ENCODE measurements around the gene CAMP. TPM values are rescaled to one million over a fixed set of nuclear protein-coding genes. Genes with fewer than 3 reads are reported as not detected.
"Not testable (repeated sequence)": the region's sequence is repeated elsewhere in the genome, so short reads cannot be mapped to it uniquely, and the experiment has no call there.

CAMP gene
- total RNA-seq, 1 experiment from 2014 or later, result not detected

GRCh38 chr3:48208076-48208475, 15.2 kb upstream of the CAMP start:
- DNase-seq, result no peak
- H3K9me3 ChIP-seq (ENCODE audit: low read length), result no peaks in the 10 kb centered on the region
- H2AFZ ChIP-seq (ENCODE audit: low read length), result no peak overlapping the region
- no peaks in the 10 kb centered on the region for H3K9me2 ChIP-seq (replicated peaks; ENCODE audit: low read length)
- intact Hi-C loops (cut with micrococcal nuclease), result no loop called here
- TF ChIP-seq EZH2 (IDR thresholded peaks at IDR 0.05; ENCODE audit: low read length, unreplicated experiment) (no peak), EZH2phosphoT487 (IDR thresholded peaks at IDR 0.05; ENCODE audit: borderline replicate concordance, low read length) (no peak)
- TF ChIP-seq, protein P1, sequence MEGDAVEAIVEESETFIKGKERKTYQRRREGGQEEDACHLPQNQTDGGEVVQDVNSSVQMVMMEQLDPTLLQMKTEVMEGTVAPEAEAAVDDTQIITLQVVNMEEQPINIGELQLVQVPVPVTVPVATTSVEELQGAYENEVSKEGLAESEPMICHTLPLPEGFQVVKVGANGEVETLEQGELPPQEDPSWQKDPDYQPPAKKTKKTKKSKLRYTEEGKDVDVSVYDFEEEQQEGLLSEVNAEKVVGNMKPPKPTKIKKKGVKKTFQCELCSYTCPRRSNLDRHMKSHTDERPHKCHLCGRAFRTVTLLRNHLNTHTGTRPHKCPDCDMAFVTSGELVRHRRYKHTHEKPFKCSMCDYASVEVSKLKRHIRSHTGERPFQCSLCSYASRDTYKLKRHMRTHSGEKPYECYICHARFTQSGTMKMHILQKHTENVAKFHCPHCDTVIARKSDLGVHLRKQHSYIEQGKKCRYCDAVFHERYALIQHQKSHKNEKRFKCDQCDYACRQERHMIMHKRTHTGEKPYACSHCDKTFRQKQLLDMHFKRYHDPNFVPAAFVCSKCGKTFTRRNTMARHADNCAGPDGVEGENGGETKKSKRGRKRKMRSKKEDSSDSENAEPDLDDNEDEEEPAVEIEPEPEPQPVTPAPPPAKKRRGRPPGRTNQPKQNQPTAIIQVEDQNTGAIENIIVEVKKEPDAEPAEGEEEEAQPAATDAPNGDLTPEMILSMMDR (conservative IDR thresholded peaks at IDR 0.05; ENCODE audit: low read depth, low read length), result no peak
- ChIA-PET POLR2A (ENCODE audit: unreplicated experiment) (no interaction called here), CTCF (no interaction called here)
- H3K4me3 ChIP-seq (ENCODE audit: low read length), result no peak overlapping the region
- H3K27ac ChIP-seq (ENCODE audit: low read length), result no peak overlapping the region
- no peak overlapping the region for H3K4me2 ChIP-seq (ENCODE audit: low read length)
- H3K36me3 ChIP-seq (ENCODE audit: low read depth, low read length), result no peaks in the 10 kb centered on the region
- no peaks in the 10 kb centered on the region for H3K79me2 ChIP-seq (ENCODE audit: low read length)
- no peaks in the 10 kb centered on the region for H3K4me1 ChIP-seq (ENCODE audit: insufficient read depth, low read length)
- H4K20me1 ChIP-seq (ENCODE audit: low read length), result no peaks in the 10 kb centered on the region
- no peaks in the 10 kb centered on the region for H3F3A ChIP-seq (ENCODE audit: low read length, unreplicated experiment)
- no peaks in the 10 kb centered on the region for H3K27me3 ChIP-seq (ENCODE audit: low read length)
- ATAC-seq, result no peak
- H3K9ac ChIP-seq (ENCODE audit: low read length), result no peak overlapping the region
- BruUV-seq (replicated peaks), result no TSS peak

DNA sequence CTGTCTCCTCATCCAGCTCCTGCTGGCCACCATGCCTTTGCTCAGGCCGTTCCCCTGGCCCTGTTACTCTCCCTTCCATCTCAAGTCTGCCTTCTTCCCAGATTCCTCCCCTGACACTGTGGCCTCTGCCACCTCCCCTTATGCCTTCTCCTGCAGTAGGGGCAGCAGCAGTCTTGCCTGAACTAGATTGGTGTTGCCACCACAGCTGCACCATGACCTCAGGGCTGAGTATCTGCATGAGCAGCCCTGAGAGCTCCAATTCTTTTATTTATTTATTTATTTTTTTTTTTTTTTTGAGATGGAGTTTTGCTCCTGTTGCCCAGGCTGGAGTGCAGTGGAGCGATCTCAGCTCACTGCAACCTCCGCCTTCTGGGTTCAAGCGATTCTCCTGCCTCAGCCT, 13.8 kb upstream of the CAMP start:
- TF ChIP-seq EZH2 (IDR thresholded peaks at IDR 0.05; ENCODE audit: low read length, unreplicated experiment) (no peak), EZH2phosphoT487 (IDR thresholded peaks at IDR 0.05; ENCODE audit: borderline replicate concordance, low read length) (no peak)
- TF ChIP-seq, protein P1 (conservative IDR thresholded peaks at IDR 0.05; ENCODE audit: low read depth, low read length), result no peak
- no peaks in the 10 kb centered on the region for H3K79me2 ChIP-seq (ENCODE audit: low read length)
- no peaks in the 10 kb centered on the region for H3F3A ChIP-seq (ENCODE audit: low read length, unreplicated experiment)
- no peak overlapping the region for H3K9ac ChIP-seq (ENCODE audit: low read length)
- no peak overlapping the region for H3K4me3 ChIP-seq (ENCODE audit: low read length)
- DNase-seq, result no peak
- H3K27me3 ChIP-seq (ENCODE audit: low read length), result no peaks in the 10 kb centered on the region
- H3K9me3 ChIP-seq (ENCODE audit: low read length), result no peaks in the 10 kb centered on the region
- CTCF ChIA-PET, result no interaction called here
- intact Hi-C loops (cut with micrococcal nuclease), result no loop called here
- BruUV-seq (replicated peaks), result no TSS peak
- no peaks in the 10 kb centered on the region for H3K4me1 ChIP-seq (ENCODE audit: insufficient read depth, low read length)
- ATAC-seq, result no peak
- H2AFZ ChIP-seq (ENCODE audit: low read length), result no peak overlapping the region
- POLR2A ChIA-PET (ENCODE audit: unreplicated experiment), result no interaction called here
- no peaks in the 10 kb centered on the region for H3K36me3 ChIP-seq (ENCODE audit: low read depth, low read length)
- no peaks in the 10 kb centered on the region for H3K9me2 ChIP-seq (replicated peaks; ENCODE audit: low read length)
- H3K27ac ChIP-seq (ENCODE audit: low read length), result no peak overlapping the region
- no peaks in the 10 kb centered on the region for H4K20me1 ChIP-seq (ENCODE audit: low read length)
- H3K4me2 ChIP-seq (ENCODE audit: low read length), result no peak overlapping the region

DNA sequence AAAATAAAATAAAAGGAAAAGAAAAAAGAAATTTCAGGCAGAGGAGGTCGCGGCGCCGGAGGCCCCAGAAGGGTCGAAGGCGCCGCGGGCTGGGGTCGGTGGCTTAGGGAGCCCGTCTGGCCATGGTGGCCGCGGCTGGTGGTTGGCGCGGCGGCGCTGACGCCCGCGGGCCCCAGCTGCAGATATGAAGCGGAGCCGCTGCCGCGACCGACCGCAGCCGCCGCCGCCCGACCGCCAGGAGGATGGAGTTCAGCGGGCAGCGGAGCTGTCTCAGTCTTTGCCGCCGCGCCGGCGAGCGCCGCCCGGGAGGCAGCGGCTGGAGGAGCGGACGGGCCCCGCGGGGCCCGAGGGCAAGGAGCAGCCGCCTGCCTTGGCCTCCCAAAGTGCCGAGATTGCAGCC, 12.8 kb upstream of the CAMP start:
- POLR2A ChIA-PET (ENCODE audit: unreplicated experiment); intact Hi-C loops (cut with micrococcal nuclease); H3K9me2 ChIP-seq (replicated peaks; ENCODE audit: low read length); H3K36me3 ChIP-seq (ENCODE audit: low read depth, low read length); H3K27ac ChIP-seq (ENCODE audit: low read length); DNase-seq; H3K9me3 ChIP-seq (ENCODE audit: low read length); H4K20me1 ChIP-seq (ENCODE audit: low read length); H3F3A ChIP-seq (ENCODE audit: low read length, unreplicated experiment); H3K4me2 ChIP-seq (ENCODE audit: low read length); H3K9ac ChIP-seq (ENCODE audit: low read length); H2AFZ ChIP-seq (ENCODE audit: low read length); H3K4me3 ChIP-seq (ENCODE audit: low read length); H3K27me3 ChIP-seq (ENCODE audit: low read length); H3K4me1 ChIP-seq (ENCODE audit: insufficient read depth, low read length); H3K79me2 ChIP-seq (ENCODE audit: low read length); CTCF ChIA-PET; BruUV-seq (replicated peaks); ATAC-seq: not testable (repeated sequence)

GRCh38 chr3:48211776-48212175, 11.5 kb upstream of the CAMP start:
- H3K4me3 ChIP-seq (ENCODE audit: low read length); H3K9me3 ChIP-seq (ENCODE audit: low read length); H3K36me3 ChIP-seq (ENCODE audit: low read depth, low read length); POLR2A ChIA-PET (ENCODE audit: unreplicated experiment); H4K20me1 ChIP-seq (ENCODE audit: low read length); H3K9me2 ChIP-seq (replicated peaks; ENCODE audit: low read length); H3K79me2 ChIP-seq (ENCODE audit: low read length); BruUV-seq (replicated peaks); H3K27ac ChIP-seq (ENCODE audit: low read length); DNase-seq; H3K27me3 ChIP-seq (ENCODE audit: low read length); H3F3A ChIP-seq (ENCODE audit: low read length, unreplicated experiment); H3K4me2 ChIP-seq (ENCODE audit: low read length); H2AFZ ChIP-seq (ENCODE audit: low read length); H3K9ac ChIP-seq (ENCODE audit: low read length); H3K4me1 ChIP-seq (ENCODE audit: insufficient read depth, low read length); CTCF ChIA-PET; intact Hi-C loops (cut with micrococcal nuclease); ATAC-seq: not testable (repeated sequence)

All from PC-3 (cell line).